GM12874 (cell line): ENCODE measurements around the gene NCAPD2.

Experiments used
- CTCF ChIP-seq: IDR thresholded peaks from 2 replicates; pipeline ENCODE4 v1.5.1; 2011; ENCODE audit warnings: low read depth, mild to moderate bottlenecking, control low read depth, low read length, moderate library complexity; ENCODE audit not compliant: insufficient read depth

Gene NCAPD2

GRCh38 chr12:6468283-6468575, 25.7 kb upstream of the NCAPD2 start:
- TF ChIP-seq CTCF: no peak

GRCh38 chr12:6469092-6469491, 24.8 kb upstream of the NCAPD2 start:
- no peak for TF ChIP-seq CTCF

- no peak for TF ChIP-seq CTCF
Measured at GRCh38 chr12:6469609-6470374, 24.1 kb upstream of the NCAPD2 start.

GRCh38 chr12:6470375-6471163, 23.3 kb upstream of the NCAPD2 start, which contains the start of gene VAMP1:
Gene VAMP1, minus strand, starts transcription at chr12:6470677. Its CDS starts 146 bp downstream, at chr12:6470531.
- no peak for TF ChIP-seq CTCF

GRCh38 chr12:6471989-6472360, 21.9 kb upstream of the NCAPD2 start:
- TF ChIP-seq CTCF: no peak

- TF ChIP-seq CTCF: no peak
Measured at GRCh38 chr12:6472491-6472890, 21.4 kb upstream of the NCAPD2 start.

GRCh38 chr12:6476489-6476888, 17.4 kb upstream of the NCAPD2 start:
- TF ChIP-seq CTCF: no peak
